ENCODE data around the gene MRPS25. TPM values are rescaled to one million over a fixed set of nuclear protein-coding genes. Genes with fewer than 3 reads are reported as not detected.
A peak's percentile ranks its signal among the peaks of the same experiment; 100 is the strongest.

The MRPS25 gene
- total RNA-seq, 1 experiment from 2014 or later, result 53.2 TPM

DNA sequence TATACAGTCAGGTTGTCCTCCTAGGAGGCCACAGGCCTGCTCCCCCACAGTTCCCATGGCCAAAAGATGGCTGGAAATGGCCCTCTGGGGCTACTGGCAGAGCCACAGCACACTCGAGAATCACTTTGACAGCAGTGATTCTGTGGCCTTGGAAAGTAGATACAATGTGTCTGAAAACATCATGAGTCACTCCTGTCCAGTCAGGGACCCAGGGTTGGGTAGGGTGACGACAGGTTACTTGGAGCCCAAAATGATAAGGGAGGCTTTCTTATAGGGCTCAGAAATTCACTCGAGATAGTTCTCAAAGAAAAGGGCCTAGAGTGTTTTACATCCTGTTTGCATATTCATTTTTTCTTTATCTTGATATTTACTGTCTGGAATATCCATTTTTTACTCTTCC is 24.3 kb downstream of the MRPS25 start:
- no peak overlapping the region for H2AK5ac ChIP-seq (ENCODE audit: insufficient read length, low read length)
- no peak overlapping the region for H2BK12ac ChIP-seq (ENCODE audit: insufficient read length, low read depth, low read length)
- Mint-ChIP-seq H3K27me3 (ENCODE audit: low read depth) (no peaks in the 10 kb centered on the region), H3K9me3 (no peaks in the 10 kb centered on the region), H3K4me3 (no peak overlapping the region), H3K36me3 (ENCODE audit: insufficient read depth in 1 of 3, low read depth in 3 of 3) (peaks cover 33 to 97% (median 84%) of the 10 kb centered on the region in 3 experiments; a peak in 6 of 7 replicates), H3K4me1 (no peaks in the 10 kb centered on the region), H3K27ac (peak overlapping the region in 1 of 3 experiments; percentile 1; a peak in 1 of 7 replicates)
- no CpG with 5 or more reads among the region's 3 CpGs for WGBS (ENCODE audit: extremely low coverage, insufficient read length, low lambda C conversion rate)
- H3T11ph ChIP-seq (ENCODE audit: low read length), result no peak overlapping the region
- no peaks in the 10 kb centered on the region for H3K79me1 ChIP-seq (ENCODE audit: insufficient read depth, low read depth, low read length, poor library complexity, severe bottlenecking)
- no peak overlapping the region for H4K91ac ChIP-seq (ENCODE audit: insufficient read length, low read depth, low read length)
- H2BK5ac ChIP-seq (ENCODE audit: insufficient read length, low read length), result no peak overlapping the region
- H2AFZ ChIP-seq (ENCODE audit: low read length), result no peak overlapping the region
- no peak overlapping the region for H2BK15ac ChIP-seq (ENCODE audit: low read depth, low read length)
- no peak overlapping the region for H3K4ac ChIP-seq (ENCODE audit: low read depth, low read length)
- H3K4me1 ChIP-seq (ENCODE audit: insufficient read depth, low read length), result no peaks in the 10 kb centered on the region
- H4K5ac ChIP-seq (ENCODE audit: insufficient read length, low read depth, low read length), result no peak overlapping the region
- no peaks in the 10 kb centered on the region for H3K79me2 ChIP-seq (ENCODE audit: insufficient read depth, low read length)
- TF ChIP-seq, protein P1, sequence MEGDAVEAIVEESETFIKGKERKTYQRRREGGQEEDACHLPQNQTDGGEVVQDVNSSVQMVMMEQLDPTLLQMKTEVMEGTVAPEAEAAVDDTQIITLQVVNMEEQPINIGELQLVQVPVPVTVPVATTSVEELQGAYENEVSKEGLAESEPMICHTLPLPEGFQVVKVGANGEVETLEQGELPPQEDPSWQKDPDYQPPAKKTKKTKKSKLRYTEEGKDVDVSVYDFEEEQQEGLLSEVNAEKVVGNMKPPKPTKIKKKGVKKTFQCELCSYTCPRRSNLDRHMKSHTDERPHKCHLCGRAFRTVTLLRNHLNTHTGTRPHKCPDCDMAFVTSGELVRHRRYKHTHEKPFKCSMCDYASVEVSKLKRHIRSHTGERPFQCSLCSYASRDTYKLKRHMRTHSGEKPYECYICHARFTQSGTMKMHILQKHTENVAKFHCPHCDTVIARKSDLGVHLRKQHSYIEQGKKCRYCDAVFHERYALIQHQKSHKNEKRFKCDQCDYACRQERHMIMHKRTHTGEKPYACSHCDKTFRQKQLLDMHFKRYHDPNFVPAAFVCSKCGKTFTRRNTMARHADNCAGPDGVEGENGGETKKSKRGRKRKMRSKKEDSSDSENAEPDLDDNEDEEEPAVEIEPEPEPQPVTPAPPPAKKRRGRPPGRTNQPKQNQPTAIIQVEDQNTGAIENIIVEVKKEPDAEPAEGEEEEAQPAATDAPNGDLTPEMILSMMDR (conservative IDR thresholded peaks at IDR 0.05), result no peak
- H3K4me2 ChIP-seq (ENCODE audit: insufficient read depth, insufficient read length, low read length), result no peak overlapping the region
- no peaks in the 10 kb centered on the region for H3K27me3 ChIP-seq (ENCODE audit: insufficient read depth, low read length)
- no peaks in the 10 kb centered on the region for H3K9me3 ChIP-seq (ENCODE audit: control insufficient read depth, low read depth, low read length)
- H2BK120ac ChIP-seq (ENCODE audit: low read depth, low read length, poor library complexity, severe bottlenecking), result no peak overlapping the region
- DNase-seq, result no peak
- no peak overlapping the region for H3K14ac ChIP-seq (ENCODE audit: insufficient read depth, low read length)
- no peak overlapping the region for H3K18ac ChIP-seq (ENCODE audit: insufficient read length, low read depth, low read length)
- no peak overlapping the region for H3K27ac ChIP-seq (ENCODE audit: insufficient read length, low read depth, low read length)
- H3K23me2 ChIP-seq (ENCODE audit: insufficient read length, low read depth, low read length, poor library complexity, severe bottlenecking), result no peaks in the 10 kb centered on the region
- H2BK20ac ChIP-seq (ENCODE audit: low read depth, low read length, poor library complexity, severe bottlenecking), result no peak overlapping the region
- H4K8ac ChIP-seq (replicated peaks; ENCODE audit: insufficient read length, low read depth, low read length), result no peak overlapping the region
- no peak overlapping the region for H3K23ac ChIP-seq (ENCODE audit: insufficient read length, low read depth, low read length)
- no peak overlapping the region for H3K56ac ChIP-seq (ENCODE audit: insufficient read length, low read depth, low read length)
- no peaks in the 10 kb centered on the region for H4K20me1 ChIP-seq (ENCODE audit: control insufficient read depth, insufficient read depth, insufficient read length)
- no peak overlapping the region for H3K9ac ChIP-seq (ENCODE audit: extremely low read depth, insufficient read length, low read length)

Data from H9 (cell line).